ENCODE data around the gene C10orf143.

Gene C10orf143

GRCh38 chr10:130050721-130051120 lies 59.9 kb downstream of the C10orf143 start:
- DNase-seq = no peak

- DNase-seq = no peak
These were observed 60.6 kb downstream of the C10orf143 start for GRCh38 chr10:130049987-130050386.

GRCh38 chr10:130049244-130049643 lies 61.4 kb downstream of the C10orf143 start:
- no peak for DNase-seq

DNA sequence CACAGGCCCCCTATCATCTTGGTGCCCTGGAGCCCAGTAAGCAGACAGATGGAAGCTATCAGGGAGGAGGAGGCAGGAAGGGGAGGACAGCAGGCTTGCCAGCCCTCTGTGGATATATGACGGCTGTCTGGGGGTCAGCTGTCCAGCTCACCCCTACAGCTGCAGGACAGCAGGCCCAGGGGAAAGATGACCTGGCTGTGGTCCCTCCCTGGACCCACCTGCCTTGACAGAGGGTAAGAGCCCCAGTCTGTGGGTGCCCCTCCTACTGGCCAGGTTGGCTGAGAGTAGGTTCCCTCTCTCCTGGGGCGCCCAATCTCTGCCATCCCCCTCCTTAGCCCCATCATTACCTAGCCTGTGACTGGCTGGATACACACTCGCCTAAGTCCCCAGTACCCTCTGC lies 62.5 kb downstream of the C10orf143 start:
- no peak for DNase-seq

GRCh38 chr10:130047336-130047735 lies 63.3 kb downstream of the C10orf143 start:
- no peak for DNase-seq

- no peak for DNase-seq
These were observed 64.0 kb downstream of the C10orf143 start for GRCh38 chr10:130046591-130046990.

DNA sequence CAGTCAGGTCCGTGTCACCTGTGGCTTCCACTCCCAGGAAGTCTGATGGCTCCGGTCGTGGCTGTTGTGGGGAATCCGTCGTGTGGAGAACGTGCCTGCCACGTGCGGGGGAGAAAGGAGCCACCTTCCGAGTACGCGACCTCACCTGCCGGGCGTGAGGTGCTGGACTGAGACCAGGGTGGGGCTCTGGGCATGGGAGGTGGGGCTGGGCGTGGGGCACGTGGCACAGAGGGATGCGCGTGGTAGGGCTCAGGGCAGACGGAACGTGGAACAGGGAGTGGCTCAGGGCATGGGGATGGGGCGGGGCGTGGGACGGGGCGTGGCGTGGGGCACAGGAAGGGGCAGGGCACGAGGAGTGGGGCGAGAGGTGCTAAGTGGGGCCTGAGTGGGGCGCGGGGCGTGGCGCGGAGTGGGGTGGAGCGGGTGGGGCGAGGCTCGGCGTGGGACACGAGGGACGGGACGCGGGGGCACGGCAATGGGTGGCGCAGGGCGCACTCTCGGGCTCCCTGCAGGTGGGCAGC lies 64.8 kb downstream of the C10orf143 start:
- DNase-seq = no peak

DNA sequence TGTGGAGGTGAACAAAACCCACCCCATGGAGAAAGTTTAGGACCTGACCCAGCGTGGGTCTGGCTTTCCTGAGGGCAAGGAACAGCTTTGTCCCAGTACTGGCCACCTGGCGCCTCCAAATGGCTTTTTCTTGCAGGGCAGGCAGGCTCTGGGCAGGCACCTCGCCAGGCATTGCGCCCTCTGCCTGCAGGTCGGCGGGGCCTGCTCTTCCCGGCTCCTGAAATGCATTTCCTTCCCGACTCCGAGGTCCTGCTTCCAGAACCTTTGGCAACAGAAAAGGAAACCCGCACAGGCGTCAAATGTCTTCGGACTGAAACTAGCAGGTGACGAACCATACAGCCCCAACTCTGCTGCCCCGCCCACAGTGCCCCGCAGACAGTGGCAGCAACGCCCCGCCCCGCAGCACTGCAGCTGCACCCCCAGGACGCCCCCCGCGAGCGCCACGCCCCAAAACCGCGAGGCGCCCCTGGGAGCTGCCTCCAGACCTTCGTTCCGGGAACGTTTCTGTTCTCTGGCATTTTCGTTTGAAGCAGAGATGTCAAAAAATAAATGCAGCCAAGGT lies 65.5 kb downstream of the C10orf143 start:
- DNase-seq = no peak

DNA sequence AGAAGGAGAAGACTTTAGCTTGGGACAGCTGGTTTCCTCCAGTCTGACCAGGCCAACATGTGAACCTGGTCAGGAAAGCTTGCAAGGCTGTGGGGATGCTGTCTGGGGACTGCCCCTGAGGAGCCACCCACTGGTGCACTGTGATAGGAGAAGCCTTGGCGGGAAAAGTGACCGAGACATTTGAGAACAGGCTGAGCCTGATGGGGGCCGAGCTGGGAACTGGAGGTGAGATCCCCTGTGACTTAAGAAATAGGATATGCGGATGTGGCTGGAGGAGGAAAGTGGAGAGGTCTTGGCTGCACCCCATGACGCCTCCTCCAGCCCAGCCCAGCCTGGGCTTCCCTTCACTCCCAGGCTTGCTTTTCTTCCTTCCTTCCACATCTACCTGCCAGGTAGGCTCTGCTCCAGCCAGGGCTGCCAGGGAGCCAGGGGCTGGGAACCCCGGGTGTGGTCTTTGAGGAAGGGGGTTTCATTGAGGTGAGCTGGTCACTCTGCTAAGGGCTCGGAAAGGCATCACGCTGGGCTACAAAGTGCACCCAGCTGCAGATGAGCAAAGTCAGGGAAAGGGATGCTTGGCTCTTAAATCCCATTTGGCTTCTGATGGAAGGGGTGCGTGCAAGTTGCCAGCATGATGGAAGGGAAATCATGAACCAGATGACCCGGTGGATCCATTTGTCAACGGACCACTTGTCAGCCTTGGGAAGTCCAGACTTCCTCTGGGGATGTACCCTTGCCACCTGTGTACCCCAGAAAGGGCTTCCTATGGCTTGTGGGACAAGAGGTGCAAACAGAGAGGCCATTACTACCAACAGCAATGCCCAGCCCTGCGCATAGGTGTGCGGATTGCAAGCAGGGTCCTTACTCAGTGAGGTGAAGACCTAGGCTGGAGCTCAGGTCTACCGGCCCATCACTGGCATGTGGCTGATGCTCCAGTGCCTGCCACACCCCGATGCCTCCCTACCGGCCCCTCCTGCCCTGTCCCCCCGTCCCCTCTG lies 66.3 kb downstream of the C10orf143 start:
- DNase-seq = no peak

GRCh38 chr10:130043491-130043890 lies 67.1 kb downstream of the C10orf143 start:
- no peak for DNase-seq

DNA sequence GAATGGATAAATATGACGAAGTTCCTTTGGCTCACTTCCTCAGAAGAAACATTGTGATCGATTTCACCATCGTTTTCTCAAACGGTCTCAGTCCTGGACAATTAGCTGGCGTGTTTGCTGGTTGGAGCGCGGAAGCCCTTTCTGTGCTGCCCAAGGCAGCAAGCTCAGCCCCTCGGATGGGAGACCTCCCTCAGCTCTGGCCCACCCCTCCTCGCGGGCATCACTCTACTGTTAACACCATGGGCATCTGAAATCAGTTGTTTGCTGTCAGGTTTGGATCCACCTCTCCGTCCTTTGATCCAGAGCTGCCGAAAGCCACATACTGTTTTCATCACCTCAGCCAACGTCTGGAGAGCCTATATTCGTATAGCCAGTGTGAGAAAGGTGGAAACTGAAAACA lies 68.2 kb downstream of the C10orf143 start:
- no peak for DNase-seq

DNA sequence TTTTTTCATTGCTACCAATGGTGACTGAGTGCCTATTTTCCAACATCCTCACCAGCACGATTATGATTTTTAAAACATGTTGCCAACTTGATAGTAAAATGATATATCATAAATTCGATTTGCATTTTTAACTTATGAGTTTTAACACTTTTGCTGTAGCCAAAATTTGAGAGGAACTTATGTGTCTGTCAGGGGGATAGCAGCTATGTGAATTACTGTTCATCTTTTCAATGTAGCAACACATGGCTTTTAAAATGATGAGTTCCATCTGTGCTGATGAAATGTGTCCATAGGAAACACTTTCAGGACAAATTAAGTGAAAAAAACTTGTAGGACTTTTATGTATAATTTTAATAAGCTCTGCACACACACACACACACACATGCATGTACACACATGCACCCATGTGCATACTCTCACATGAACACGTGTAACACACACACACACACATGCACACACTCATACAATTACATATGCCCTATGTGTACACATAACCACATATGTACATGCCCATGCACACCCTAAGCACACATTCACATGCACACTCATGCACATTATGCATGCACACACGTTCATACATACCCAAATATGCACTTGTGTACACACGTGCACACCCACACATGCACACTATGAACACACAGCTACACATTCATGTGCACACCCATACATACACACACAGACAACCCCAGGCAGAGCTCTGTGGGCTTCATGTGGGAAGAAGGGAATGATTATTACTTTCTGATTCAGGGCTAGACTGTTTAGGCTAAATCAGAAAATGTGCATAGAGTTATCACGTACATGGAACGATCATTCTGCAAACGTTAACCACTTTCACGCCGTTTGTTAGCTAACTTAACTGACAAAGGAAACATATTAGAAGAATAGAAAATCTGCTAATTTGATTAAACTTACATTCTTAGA lies 68.9 kb downstream of the C10orf143 start:
- DNase-seq = no peak

GRCh38 chr10:130040817-130041330 lies 69.8 kb downstream of the C10orf143 start:
- no peak for DNase-seq

GRCh38 chr10:130040351-130040750 lies 70.3 kb downstream of the C10orf143 start:
- no peak for DNase-seq

DNA sequence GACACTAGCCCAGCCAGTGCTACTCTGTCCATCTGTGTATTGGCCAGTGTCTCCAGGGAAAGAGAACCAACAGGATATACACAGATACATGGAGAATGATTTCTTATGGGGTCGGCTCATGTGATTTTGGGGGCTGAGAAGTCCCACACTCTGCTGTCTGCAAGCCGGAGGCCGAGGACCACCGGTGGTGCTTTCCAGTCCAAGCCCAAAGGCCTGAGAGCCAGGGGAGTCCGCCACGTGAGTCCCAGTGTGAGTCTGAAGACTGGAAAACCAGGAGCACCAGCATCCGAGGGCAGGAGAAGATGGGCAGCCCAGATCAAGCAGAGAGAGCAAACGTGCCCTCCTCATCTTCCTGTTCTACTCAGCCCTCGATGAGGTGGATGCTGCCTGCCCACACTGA lies 71.5 kb downstream of the C10orf143 start:
- no peak for DNase-seq

DNA sequence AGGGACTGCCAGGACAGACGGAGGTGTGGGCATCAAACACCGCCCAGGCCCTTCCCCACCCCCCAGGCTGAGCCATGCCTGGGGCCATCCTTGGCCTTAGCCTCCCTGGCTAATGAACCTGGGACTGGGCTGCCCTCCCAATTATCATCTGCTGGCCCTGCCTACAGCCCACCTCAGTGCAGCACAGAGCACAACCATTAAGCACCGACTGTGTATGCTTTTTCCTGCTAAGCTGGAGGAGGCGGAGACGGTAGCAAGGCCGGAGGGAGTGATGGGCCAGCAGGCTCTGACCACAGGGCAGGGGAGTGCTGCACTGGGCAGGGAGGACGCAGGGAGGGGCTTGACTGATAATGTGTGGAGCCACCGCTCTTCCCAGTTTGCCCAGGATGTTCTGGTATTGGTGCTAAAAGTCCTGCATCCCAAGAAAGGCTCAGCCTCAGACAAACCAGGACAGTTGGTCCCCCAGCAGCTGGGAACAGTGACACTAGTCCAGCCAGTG lies 72.0 kb downstream of the C10orf143 start:
- DNase-seq = no peak

- DNase-seq = no peak
These were observed 72.5 kb downstream of the C10orf143 start for GRCh38 chr10:130038019-130038555.

- DNase-seq = no peak
These were observed 73.4 kb downstream of the C10orf143 start for GRCh38 chr10:130037169-130037661.

DNA sequence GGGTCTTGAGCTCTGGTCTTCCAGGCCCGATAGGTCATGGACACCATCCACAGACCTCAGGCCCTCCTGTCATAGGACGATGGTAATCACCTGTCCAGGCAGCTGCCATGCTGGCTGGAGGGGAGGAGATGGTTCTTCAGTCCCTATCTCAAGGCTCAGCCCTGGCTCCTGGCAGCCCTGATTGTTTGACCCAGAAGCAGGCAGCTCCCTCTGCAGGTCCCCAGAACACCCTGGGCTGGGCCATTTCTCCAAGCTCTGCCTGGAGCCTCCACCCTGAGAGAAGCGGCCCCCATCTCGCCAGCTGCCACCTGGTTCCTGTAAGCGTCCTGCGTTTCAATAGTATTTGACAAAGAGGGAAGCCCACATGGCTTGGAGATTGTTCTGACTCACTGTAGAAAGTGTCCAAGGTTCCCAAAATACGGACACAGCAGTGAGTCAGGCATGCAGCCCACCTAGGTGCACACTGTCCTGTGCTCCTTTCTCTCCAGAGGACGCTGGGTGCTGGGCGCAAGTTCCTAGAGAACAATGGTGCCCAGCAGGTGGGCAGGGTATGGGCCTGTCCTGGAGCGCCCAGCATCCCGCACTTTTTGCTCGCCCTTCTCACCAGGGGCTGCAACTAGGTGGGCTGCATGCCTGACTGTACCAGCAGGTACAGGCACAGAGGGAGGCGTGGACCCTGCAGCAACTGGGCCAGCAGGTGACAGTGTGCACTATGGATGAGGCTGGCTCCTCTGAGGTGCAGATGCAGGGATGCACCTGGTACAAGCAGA lies 74.1 kb downstream of the C10orf143 start:
- no peak for DNase-seq

DNA sequence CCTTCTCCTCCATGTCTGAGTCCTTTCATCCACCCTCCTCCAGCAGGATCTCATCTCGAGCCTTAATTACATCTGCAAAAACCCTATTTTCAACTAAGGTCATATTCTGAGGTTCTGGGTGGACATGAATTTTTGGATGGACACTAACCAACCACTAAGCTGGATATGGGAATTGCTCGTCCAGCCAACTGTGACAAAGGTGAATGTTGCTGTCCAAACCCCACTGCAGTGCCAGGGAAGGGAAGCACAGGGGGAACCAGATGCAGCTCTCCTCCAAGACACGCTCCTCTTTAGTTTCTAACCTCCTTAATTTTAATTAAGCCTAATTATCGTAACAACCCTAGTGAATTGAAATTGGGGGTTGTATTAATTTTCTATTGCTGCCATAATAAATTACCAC lies 81.4 kb downstream of the C10orf143 start:
- no peak for DNase-seq

GRCh38 chr10:130028465-130028819 lies 82.2 kb downstream of the C10orf143 start:
- DNase-seq = no peak
